GM12864 (cell line): ENCODE data around the gene ATOSA.

Experiments
- DNase-seq: peaks from one replicate; pipeline ENCODE4 v3.0.0-alpha.2; 2011; ENCODE audit warnings: low read depth
- H3K4me3 ChIP-seq: 2 replicates; pipeline ENCODE4 v1.5.1; 2011; ENCODE audit warnings: mild to moderate bottlenecking, low read depth, low read length, control low read depth
- TF ChIP-seq, protein P1 (sequence below): IDR thresholded peaks from 2 replicates; pipeline ENCODE4 v1.5.1; 2011; ENCODE audit warnings: low read depth, mild to moderate bottlenecking, moderate library complexity, low read length, control low read depth, inconsistent platforms; ENCODE audit errors: missing control alignments

ATOSA gene

DNA sequence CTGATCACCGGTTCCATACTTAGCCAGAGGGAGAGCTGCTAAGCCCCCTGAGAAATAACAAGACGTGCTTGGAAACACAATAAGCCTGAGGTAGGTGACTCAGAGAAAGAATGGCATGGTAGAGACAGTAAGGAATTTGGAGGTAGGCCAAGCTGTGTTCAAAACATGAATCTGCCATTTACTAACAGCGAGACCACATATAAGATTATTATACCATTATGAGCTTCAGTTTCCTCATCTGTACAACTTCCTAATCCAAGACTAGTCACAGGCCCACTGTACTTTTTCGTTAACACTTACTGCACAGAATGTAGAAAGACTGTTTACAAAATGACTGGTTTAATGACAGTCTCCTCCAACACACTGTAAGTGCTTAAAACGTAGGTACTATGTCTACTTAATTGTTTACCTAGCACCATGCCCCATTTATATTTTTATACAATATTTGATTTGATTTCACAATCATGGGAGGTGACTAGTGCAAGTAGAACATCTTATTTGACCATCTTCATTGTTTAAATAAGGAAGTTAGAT lies 25.7 kb downstream of the ATOSA start:
- no peak for DNase-seq
- no peak overlapping the region for H3K4me3 ChIP-seq
- TF ChIP-seq, protein P1, sequence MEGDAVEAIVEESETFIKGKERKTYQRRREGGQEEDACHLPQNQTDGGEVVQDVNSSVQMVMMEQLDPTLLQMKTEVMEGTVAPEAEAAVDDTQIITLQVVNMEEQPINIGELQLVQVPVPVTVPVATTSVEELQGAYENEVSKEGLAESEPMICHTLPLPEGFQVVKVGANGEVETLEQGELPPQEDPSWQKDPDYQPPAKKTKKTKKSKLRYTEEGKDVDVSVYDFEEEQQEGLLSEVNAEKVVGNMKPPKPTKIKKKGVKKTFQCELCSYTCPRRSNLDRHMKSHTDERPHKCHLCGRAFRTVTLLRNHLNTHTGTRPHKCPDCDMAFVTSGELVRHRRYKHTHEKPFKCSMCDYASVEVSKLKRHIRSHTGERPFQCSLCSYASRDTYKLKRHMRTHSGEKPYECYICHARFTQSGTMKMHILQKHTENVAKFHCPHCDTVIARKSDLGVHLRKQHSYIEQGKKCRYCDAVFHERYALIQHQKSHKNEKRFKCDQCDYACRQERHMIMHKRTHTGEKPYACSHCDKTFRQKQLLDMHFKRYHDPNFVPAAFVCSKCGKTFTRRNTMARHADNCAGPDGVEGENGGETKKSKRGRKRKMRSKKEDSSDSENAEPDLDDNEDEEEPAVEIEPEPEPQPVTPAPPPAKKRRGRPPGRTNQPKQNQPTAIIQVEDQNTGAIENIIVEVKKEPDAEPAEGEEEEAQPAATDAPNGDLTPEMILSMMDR = no peak

DNA sequence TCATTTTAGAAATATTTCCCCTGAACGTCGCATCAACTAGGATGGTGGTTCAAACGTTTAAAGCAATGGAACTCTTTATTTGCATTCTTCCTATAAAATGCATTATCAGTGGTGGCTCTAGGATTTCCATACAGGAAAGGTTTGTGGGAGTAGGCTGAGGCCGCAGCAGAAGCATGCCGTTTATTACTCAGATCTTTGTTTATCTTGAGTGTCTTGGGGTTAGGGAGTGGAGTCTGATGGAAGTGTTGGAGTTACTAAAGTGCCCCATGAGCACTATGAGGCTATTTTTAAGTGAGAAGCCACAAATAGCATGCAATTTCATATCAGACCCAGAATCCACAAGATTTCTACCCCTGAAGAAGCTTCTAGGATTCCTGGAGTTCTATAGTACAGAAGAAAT lies 26.2 kb downstream of the ATOSA start:
- no peak overlapping the region for H3K4me3 ChIP-seq
- TF ChIP-seq, protein P1 = no peak
- DNase-seq = no peak

DNA sequence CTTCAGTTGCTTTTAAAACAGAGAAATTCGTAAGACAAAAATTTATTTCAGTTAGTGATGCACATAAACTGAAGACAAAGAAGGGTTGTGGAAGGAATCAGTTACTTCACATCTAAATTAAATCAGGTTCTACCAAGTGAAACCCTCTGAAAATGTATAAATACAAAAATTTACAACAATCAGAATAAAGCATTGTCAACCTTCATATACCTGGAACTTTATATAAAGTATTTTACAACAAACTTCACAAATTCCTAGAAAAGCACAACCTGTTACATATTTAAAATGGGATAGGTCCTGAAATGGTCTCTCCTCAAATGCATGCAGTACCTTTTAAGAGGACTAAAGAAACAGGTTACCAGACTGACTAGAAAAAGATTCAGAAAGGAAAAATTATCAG lies 26.9 kb downstream of the ATOSA start:
- DNase-seq = no peak
- TF ChIP-seq, protein P1 = no peak
- H3K4me3 ChIP-seq = no peak overlapping the region

DNA sequence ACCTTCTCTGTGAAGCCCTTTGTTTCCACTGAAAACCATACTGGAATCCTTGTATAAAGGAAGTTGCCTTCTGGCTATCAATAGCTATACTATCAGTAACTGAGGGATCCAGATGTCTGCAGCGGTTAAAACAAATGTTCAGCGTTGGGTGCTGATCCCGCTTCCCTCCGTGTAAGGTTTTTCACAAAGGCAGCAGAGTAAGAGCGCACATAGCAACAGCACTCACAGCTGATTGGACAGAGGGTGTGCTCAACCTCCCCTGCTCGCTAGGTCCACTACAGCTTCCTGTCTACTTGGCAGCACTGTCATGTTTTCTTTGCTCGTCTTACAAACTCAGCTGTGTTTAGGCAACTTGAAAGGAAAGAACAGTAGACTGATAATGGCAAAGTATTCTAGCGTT lies 27.3 kb downstream of the ATOSA start:
- no peak for DNase-seq
- TF ChIP-seq, protein P1 = no peak
- H3K4me3 ChIP-seq = no peak overlapping the region

DNA sequence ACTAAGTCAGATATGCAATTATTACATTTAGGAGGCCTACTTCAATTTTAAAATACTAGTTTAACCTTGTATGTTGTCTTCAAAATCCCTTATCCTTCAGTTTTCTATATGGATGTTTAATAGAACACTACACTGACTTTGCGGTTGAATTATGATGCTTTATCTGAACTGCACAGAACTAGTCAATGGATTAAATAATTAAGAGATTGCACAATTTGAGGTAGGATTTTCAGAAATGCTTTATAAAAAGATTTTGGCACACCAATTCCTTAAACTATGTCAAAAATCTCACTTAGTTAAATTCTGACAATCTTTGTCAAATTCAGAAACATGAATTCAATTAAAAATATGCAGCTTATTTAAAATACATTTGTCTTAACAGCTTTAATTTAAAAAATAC lies 28.1 kb downstream of the ATOSA start:
- TF ChIP-seq, protein P1 = no peak
- no peak overlapping the region for H3K4me3 ChIP-seq
- no peak for DNase-seq

DNA sequence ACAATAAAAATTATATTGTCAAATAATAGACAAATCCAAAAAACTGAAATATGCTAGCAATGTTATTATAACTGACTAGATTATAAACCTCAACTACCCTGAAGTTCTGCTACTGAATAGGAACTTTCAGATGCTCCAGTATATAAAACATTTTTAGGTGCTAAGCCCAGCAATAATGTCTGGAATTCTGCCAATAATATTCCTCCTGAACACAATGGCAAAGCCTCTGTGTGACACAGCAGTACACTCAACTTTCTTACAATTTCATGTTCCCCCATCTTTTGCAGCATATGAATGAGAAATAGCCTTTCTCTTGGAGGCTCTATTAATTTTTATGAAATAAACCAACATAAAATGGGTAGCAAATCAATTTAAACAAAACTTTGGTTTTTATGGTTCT lies 29.5 kb downstream of the ATOSA start:
- TF ChIP-seq, protein P1 = no peak
- no peak for DNase-seq
- H3K4me3 ChIP-seq = no peak overlapping the region

DNA sequence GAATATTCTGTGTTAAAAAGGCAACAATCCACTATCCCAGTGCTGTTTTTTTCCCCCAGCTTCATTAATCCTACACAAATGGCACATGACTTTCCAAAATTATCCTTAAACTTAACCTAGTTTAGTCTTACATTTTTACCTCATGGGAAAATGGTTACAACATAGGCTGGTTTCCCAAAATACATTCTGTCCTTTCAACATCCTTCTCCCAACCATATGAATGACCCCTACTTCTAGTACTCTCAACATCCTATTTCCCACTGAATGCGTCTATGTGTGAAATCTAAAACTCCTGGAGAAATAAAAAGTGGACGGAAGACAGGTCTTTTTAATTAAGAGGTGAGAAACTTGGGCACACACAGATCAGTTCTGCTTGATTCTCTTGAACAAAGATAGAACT lies 33.3 kb downstream of the ATOSA start:
- no peak overlapping the region for H3K4me3 ChIP-seq
- DNase-seq = no peak
- TF ChIP-seq, protein P1 = no peak
